GM10248 (cell line): ENCODE measurements around the gene GOSR2.

ENCODE experiments used
- CTCF ChIA-PET: fragments of 300-600 bp; sonication (Branson Sonifier 250); formaldehyde crosslinking; extraction: SDS; loops from one replicate; lab custom pipeline; 2021; ENCODE audit warnings: antibody characterized with exemption; lab: Yijun Ruan, JAX
- POLR2A ChIA-PET: fragments of 350-650 bp; sonication (Branson Sonifier 250); formaldehyde crosslinking; extraction: SDS; loops from one replicate; lab custom pipeline; 2020; ENCODE audit warnings: antibody characterized with exemption; lab: Yijun Ruan, JAX
- DNase-seq: peaks from one replicate; pipeline ENCODE4 v3.0.0; 2012; ENCODE audit errors: extremely low spot score
- TF ChIP-seq, protein P1 (sequence below): IDR thresholded peaks from 2 replicates; pipeline ENCODE4 v1.5.1; 2012; ENCODE audit warnings: mild to moderate bottlenecking, low read depth; ENCODE audit errors: extremely low read depth, missing control alignments, control extremely low read depth

GOSR2 gene

DNA sequence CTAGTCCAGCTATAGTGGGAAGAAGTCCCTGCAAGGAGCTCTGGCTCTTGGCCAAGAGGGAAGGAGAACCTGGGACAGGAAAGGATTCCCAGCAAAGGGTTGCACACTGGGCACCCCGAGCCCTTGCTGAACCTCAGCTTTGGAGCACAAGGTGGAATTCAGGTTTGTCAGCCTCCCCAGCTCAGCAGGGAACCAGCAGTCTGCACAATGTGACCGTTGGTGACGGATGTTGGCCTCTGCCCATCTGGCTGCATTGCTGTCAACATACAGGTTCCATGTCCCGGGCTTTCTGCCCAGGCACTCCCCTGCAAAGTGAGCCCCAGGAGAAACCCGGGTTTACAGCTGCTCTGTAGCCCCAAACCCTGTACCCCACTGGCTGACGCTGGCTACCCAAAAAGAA is 49.4 kb downstream of the GOSR2 start:
- CTCF ChIA-PET = interaction anchor here (1.2 kb wide), 1 partner anchor 30 kb away, joined by 3 read pairs; no protein-coding TSS in a partner anchor
- POLR2A ChIA-PET = no interaction called here
- TF ChIP-seq, protein P1, sequence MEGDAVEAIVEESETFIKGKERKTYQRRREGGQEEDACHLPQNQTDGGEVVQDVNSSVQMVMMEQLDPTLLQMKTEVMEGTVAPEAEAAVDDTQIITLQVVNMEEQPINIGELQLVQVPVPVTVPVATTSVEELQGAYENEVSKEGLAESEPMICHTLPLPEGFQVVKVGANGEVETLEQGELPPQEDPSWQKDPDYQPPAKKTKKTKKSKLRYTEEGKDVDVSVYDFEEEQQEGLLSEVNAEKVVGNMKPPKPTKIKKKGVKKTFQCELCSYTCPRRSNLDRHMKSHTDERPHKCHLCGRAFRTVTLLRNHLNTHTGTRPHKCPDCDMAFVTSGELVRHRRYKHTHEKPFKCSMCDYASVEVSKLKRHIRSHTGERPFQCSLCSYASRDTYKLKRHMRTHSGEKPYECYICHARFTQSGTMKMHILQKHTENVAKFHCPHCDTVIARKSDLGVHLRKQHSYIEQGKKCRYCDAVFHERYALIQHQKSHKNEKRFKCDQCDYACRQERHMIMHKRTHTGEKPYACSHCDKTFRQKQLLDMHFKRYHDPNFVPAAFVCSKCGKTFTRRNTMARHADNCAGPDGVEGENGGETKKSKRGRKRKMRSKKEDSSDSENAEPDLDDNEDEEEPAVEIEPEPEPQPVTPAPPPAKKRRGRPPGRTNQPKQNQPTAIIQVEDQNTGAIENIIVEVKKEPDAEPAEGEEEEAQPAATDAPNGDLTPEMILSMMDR = no peak
- no peak for DNase-seq

DNA sequence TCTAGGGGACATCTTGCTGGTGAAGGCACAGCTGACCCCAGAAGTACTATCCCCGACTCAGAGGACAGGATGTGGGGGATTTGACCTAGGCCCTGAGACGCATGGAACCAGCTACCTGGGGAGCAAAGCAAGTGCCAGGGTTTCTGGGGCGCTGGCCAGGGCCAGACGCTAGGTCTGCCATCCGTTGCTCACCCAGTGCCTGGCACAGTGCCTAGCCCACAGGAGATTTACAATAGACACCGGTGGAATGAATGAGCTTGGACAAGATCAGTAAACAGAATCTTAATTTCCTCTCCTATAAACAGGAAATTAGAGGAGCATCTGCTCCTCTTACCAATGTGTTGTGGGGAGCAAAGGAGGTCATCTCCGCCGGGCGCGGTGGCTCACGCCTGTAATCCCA is 51.1 kb downstream of the GOSR2 start:
- no peak for DNase-seq
- TF ChIP-seq, protein P1 = no peak
- POLR2A ChIA-PET = no interaction called here
- CTCF ChIA-PET = no interaction called here

DNA sequence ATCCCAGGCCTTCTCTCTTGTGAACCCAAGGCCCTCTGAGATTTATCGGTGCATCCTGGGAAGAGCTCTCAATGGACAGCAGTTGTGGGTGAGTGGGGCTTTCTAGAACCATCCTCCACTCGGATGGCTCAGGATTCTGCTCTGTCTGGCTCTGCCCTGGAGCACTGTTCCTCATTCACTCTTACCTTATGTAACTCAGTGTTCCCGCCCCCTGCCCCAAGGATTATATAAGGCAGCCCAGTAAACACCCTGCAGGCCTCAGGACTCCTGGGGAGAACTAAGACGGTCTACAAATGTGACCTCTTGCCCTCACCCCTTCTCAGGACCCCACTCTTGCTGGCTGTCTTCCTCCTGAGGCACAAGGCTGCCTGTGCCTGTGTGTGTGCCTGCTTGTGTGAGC is 52.3 kb downstream of the GOSR2 start:
- ChIA-PET CTCF (no interaction called here), POLR2A (no interaction called here)
- TF ChIP-seq, protein P1 = no peak
- DNase-seq = no peak

DNA sequence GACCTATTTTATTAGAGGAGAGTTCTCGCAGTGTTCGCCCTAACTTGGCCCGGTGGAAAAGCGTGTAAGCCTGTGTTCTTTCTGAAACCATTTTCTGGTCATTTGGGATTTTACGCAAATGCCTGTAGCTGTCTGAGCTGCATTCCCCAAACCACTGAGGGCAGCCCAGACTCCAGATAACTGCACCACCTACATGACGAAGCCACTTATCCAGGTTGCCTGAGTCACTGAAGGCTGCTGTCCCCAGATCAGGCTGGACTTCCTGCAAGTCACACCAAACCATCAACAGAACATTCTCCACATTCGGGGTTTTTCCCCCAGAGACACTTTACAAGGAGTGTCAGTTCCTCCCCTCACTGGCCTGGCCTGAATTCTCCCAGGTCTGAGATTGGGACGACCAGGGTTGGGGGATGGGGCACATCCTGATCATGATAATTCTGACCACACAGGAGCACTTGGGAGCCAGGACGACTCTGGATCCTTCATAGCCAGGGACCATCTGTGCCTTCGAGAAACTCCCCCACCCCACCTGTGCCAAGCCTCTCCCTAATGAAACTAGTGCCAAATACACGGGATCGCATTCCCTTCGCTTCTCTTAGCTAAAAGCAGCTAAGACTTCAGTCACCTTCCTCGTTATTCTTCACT is 53.8 kb downstream of the GOSR2 start:
- DNase-seq = no peak
- ChIA-PET POLR2A (no interaction called here), CTCF (no interaction called here)
- TF ChIP-seq, protein P1 = no peak

DNA sequence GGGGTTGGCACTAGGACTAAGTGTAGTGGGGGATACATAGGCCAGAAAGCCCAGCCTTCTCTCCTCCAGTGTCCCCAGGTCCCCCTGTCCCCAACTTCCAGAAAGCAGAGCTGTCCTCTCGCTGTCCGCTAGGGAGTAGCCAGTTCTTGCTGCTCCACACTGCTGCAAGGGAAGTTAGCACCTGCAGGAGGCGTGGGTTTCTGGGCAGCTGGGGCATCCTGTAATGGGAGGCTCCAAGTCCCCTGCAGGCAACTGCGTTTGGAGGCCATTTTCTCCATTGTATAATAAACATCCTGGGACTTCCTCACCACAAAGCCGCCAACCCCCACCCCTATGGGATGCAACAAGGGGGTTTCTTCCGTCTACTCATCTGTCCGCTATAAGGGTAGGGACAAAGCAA is 54.4 kb downstream of the GOSR2 start:
- ChIA-PET POLR2A (no interaction called here), CTCF (no interaction called here)
- TF ChIP-seq, protein P1 = no peak
- no peak for DNase-seq

DNA sequence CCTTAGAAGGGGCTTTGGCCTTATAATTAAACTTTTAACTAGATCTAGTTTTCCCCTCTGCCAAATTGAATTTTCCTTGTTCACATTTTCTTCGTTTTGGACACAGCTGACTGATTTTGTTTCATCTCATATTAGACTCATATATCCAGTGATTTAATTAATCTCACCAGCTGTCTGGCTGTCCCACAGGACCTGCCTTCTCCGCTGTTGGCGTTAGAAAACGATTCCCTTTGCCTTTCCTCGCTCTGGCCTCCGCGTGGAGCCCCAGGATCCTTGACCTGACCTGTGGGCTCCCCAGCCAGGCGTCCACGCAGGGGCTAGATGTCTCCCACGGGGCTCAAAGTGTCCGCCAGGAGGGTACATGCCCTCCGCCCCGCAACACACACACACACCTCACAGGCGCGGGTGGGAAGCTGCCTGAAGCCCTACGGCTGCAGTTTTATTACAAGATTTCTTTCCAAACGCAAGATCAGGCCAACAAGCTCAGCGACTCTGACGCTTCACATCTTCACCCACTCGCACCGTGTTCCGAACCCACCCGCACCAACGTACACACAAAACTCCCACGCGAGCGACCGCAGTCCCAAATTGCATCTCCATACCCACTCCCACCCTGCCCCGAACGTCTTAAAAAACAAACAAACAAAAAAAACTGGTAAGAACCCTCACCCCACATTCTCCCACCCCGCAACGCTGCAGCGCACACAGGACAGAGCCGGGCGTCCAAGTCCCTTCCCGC is 55.0 kb downstream of the GOSR2 start:
- TF ChIP-seq, protein P1 = no peak
- CTCF ChIA-PET = no interaction called here
- POLR2A ChIA-PET = no interaction called here
- no peak for DNase-seq
